Brain microvascular endothelial cell (primary cell): ENCODE data around the gene FN3KRP.
A peak's percentile ranks its signal among the peaks of the same experiment; 100 is the strongest.
"Not testable (repeated sequence)": the region's sequence is repeated elsewhere in the genome, so short reads cannot be mapped to it uniquely, and the experiment has no call there.

Source experiments
- DNase-seq: peaks from one replicate; pipeline ENCODE4 v3.0.0-alpha.2; 2020
- H3K27ac ChIP-seq: fragments of 250-450 bp; sonication (Bioruptor Pico); 2 replicates; pipeline ENCODE4 v1.5.1; 2020; ENCODE audit warnings: mild to moderate bottlenecking, moderate library complexity
- H3K27me3 ChIP-seq: fragments of 250-450 bp; sonication (Bioruptor Pico); replicated peaks from 2 replicates; pipeline ENCODE4 v1.5.1; 2020; ENCODE audit warnings: mild to moderate bottlenecking
- H3K36me3 ChIP-seq: fragments of 250-450 bp; sonication (Bioruptor Pico); replicated peaks from 2 replicates; pipeline ENCODE4 v1.5.1; 2020; ENCODE audit warnings: mild to moderate bottlenecking
- H3K4me3 ChIP-seq: 2 replicates; pipeline ENCODE4 v1.5.1; 2011; ENCODE audit warnings: low read depth, mild to moderate bottlenecking, control low read depth, low read length, moderate library complexity
- in situ Hi-C: cut with HindIII; loops from 2 replicates; pipeline ENCODE4 v1.10.0; 2017; ENCODE audit warnings: low sequenced_read_pairs, low pct_ligation_motif_present
- TF ChIP-seq, protein P1 (sequence below): IDR thresholded peaks from 2 replicates; pipeline ENCODE4 v1.5.1; 2011; ENCODE audit warnings: low read depth, mild to moderate bottlenecking, moderate library complexity, low read length, control low read depth, inconsistent platforms; ENCODE audit errors: missing control alignments

Gene FN3KRP

DNA sequence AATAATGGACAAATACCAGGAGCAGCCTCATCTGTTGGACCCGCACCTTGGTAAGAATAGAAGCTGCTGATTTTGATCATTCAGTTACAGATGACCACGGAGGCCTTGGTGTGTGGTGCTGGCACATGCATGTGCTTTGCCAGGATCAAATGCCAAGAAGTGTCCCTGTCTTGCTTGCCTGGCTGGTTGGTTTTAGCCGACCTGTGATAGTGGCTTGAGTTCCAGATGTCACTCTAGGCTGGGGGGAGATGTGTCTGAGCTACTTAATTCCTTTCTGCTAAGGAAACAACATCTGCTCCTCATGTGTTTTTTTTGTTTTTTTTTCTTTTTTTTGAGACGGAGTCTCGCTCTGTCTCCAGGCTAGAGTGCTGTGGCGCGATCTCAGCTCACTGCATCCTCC lies 39.7 kb downstream of the FN3KRP start:
- DNase-seq = no peak
- in situ Hi-C loops = no loop called here
- TF ChIP-seq, protein P1, sequence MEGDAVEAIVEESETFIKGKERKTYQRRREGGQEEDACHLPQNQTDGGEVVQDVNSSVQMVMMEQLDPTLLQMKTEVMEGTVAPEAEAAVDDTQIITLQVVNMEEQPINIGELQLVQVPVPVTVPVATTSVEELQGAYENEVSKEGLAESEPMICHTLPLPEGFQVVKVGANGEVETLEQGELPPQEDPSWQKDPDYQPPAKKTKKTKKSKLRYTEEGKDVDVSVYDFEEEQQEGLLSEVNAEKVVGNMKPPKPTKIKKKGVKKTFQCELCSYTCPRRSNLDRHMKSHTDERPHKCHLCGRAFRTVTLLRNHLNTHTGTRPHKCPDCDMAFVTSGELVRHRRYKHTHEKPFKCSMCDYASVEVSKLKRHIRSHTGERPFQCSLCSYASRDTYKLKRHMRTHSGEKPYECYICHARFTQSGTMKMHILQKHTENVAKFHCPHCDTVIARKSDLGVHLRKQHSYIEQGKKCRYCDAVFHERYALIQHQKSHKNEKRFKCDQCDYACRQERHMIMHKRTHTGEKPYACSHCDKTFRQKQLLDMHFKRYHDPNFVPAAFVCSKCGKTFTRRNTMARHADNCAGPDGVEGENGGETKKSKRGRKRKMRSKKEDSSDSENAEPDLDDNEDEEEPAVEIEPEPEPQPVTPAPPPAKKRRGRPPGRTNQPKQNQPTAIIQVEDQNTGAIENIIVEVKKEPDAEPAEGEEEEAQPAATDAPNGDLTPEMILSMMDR = no peak
- H3K27ac ChIP-seq = no peak overlapping the region
- no peaks in the 10 kb centered on the region for H3K36me3 ChIP-seq
- no peaks in the 10 kb centered on the region for H3K27me3 ChIP-seq
- H3K4me3 ChIP-seq = no peak overlapping the region

DNA sequence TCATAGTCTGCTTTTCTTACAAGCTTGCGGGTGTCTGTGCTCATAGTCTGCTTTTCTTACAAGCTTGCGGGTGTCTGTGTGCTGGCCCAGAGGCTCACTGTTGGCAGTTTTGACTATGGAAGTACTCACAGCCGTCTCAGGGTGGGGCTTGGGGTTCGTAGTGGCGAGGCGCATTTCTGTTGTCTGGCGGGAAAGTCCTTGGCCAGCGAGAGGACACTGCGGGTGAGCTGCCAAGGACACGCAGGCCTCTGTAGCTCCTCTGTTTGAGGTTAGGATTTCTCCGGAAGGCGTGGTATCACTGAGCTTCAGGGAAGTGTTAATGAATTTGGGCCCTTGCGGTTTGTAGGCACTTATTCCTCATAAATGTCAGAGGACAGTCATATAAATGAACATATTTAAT lies 48.9 kb downstream of the FN3KRP start:
- no peak for DNase-seq

DNA sequence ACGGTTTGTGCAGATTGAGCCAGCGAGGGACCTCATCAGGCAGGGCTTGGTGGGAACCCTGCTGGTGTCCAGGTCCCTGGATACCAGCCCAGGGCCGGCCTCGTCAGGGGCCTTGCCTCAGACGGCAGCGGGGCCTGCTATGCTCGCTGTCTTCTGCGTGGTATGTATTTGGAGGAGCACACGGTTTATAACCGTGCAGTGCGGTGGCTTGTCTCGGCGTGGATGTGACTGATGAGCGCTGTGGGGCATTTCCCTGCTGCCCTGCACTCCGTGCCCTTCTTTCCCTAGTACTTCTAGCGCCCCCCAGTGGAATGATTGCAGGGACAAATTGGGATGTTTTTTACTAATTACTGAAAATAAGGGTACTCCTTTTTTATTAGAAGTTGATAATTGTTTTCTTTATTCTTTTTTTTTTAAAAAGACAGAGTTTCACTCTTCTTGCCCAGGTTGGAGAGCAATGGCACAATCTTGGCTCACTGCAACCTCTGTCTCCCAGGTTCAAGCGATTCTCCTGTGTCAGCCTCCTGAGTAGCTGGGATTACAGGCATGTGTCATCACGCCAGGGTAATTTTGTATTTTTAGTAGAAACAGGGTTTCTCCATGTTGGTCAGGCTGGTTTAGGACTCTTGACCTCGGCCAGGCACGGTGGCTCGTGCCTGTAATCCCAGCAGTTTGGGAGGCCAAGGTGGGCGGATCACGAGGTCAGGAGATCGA lies 50.7 kb downstream of the FN3KRP start:
- TF ChIP-seq, protein P1 = peak; percentile 75
- Histone ChIP-seq H3K36me3 (peaks cover 19% of the 10 kb centered on the region), H3K4me3 (no peak overlapping the region), H3K27ac (no peak overlapping the region), H3K27me3 (no peaks in the 10 kb centered on the region)
- peak; percentile 22 for DNase-seq
- in situ Hi-C loops = no loop called here

More for the DNA sequence above, 48.9 kb downstream of the FN3KRP start:
- TF ChIP-seq, protein P1 = no peak
- Histone ChIP-seq H3K27ac (no peak overlapping the region), H3K4me3 (no peak overlapping the region), H3K36me3 (peaks cover 19% of the 10 kb centered on the region), H3K27me3 (no peaks in the 10 kb centered on the region)
- in situ Hi-C loops = no loop called here

DNA sequence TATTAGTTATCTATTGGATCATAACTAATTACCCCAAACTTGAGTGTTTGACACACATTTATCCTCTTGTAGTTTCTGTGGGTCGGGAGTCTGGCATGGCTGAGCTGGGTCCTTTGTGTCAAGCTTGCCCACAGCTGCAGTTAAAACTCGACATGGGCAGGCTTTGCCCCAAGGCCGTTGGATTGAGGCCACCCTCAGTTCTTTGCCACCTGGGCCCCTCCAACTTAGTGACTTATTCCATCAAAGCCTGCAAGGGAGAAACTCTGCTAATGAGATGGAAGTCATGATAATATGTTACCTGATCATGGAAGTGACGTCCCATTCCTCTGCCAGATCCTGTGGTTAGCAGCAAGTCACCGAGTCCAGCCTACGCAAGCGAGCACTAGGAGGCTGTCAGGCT lies 52.5 kb downstream of the FN3KRP start:
- Histone ChIP-seq H3K27ac (no peak overlapping the region), H3K36me3 (peaks cover 18% of the 10 kb centered on the region), H3K4me3 (no peak overlapping the region), H3K27me3 (no peaks in the 10 kb centered on the region)
- no peak for DNase-seq
- TF ChIP-seq, protein P1 = no peak
- in situ Hi-C loops = no loop called here

DNA sequence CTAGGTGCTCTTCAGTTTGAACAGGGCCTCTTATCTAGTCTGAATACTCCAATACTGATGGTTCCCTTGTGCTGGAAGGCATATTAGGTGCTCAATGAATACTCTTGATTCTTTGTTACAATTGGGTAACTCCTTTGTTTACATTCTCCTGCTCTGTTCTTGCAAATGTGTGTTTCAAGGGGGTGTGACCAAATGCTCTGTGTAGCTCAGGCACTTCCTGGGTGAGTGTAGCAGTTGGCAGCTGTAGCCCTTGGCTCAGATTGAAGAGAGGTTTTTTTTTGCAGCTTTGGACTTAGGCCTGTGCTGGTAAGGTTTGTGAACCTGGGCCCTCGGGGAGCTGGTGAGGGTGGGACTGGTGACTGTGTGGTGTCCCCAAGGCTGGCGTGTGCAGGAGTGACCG lies 55.5 kb downstream of the FN3KRP start:
- TF ChIP-seq, protein P1 = no peak

DNA sequence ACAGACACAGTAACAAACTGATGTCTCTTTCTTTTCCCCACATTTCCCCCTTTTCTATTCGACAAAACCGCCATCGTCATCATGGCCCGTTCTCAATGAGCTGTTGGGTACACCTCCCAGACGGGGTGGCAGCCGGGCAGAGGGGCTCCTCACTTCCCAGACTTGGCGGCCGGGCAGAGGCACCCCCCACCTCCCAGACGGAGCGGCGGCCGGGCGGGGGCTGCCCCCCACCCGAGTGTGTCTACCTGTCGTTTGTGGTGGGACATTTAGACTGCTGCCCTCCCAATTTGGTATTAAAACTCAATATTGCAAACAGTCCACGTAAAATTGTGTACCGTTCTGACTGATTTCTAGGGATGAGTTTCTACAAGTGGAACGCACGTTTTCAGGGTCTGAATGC lies 58.0 kb downstream of the FN3KRP start:
- DNase-seq, H3K27me3 ChIP-seq, H3K27ac ChIP-seq, H3K4me3 ChIP-seq, H3K36me3 ChIP-seq, in situ Hi-C loops: not testable (repeated sequence)

More for the DNA sequence above, 55.5 kb downstream of the FN3KRP start:
- H3K36me3 ChIP-seq = peaks cover 12% of the 10 kb centered on the region
- H3K4me3 ChIP-seq = no peak overlapping the region
- no peaks in the 10 kb centered on the region for H3K27me3 ChIP-seq
- peak; percentile 35 for DNase-seq
- in situ Hi-C loops = no loop called here
- H3K27ac ChIP-seq = no peak overlapping the region
